ENCODE results near the gene WDFY2.
"Not testable (repeated sequence)": the region's sequence is repeated elsewhere in the genome, so short reads cannot be mapped to it uniquely, and the experiment has no call there.

The WDFY2 gene

DNA sequence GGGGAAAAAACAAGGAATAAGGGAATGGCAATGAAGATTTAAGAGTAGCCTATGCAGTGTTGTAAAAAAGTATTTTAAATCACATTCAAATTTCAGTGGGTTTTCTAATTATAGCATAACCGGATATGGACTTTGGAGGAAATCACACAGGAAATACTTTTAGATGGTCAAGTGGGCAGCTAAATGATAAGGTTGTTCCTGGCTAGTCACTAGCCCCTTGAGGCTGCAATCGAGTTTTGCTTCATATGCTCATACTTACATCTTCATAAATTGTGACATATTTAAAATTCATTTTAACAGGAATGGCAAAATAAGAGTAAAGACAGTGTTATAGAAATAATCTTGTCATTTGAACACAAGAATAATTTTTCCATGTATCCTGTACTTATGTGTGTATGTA, 88.9 kb downstream of the WDFY2 start:
- DNase-seq, result no peak

DNA sequence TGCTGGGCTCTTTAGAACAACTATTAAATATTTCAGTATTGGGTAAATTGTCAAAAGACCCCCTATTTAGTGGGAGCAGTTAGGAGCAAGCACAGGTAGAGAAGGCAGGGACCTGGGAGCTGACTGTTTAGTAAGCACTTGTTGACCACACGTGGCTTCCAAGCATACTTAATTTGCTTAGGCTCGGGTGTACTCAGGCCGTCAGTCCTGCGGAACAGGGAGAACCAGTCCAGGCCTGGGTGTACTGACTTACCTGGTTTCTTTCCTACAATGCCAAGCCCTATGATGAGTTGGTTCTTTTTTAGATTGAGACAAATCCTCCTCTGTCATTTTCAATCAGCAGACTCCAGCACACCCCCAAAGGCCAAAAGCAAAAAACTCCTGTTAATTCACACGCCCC, 90.0 kb downstream of the WDFY2 start:
- no peak for DNase-seq

DNA sequence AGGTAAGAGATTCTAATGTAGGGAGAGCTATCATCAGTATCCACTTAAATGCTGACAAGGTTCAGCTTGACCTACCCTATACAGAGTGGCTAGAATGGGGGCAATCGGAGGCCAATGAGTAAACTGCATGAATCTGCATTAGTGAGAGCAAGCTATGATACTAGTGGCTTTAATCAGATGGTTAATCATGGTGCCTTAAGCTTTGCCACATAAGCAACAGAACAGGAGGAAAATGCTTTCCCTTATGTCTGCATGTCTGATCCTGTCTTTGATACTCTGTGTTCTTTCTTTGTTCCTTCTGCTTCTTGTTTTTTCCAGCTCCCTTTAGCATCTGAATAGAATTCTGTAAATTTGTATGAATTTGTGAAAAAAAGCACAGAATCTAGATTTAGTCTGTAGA, 91.1 kb downstream of the WDFY2 start:
- DNase-seq, result no peak

DNA sequence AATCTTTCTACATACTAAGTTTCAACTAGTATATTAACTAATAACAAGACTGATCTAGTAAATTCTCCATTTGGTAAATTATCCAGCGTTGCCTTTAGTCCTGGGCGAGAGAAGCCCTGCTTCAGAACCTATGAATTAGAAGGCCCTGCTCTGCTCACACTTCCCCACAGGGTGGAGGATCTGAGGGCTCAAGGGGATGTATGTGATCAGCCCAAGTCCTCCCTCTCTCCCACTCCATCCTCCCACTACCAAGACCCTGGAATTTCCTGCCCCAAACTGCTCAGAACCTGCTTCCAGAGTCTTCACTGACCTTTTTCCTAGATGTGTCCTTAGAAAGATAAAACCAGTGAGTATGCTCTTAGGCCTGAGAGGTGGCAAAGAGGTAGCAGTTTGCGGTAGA, 91.6 kb downstream of the WDFY2 start:
- DNase-seq, result no peak

DNA sequence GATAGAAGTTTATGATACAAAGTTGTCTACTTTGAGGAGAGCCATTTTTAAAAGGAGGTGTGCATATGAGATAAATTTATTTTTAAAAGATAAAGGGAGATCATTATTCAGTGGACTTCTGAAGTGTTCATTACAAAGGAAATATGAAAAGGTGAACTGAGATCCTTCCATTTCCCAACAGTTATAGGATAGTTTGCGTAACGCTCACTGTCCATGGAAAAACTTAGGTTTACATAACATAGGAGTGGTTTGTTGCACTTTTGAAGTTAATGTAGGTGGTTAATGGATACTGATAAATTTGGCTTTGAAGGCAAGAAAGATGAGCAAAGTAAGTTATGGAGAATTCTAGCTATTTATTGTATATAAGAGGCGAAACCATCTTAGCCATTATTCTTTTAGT, 92.5 kb downstream of the WDFY2 start:
- DNase-seq, result no peak

DNA sequence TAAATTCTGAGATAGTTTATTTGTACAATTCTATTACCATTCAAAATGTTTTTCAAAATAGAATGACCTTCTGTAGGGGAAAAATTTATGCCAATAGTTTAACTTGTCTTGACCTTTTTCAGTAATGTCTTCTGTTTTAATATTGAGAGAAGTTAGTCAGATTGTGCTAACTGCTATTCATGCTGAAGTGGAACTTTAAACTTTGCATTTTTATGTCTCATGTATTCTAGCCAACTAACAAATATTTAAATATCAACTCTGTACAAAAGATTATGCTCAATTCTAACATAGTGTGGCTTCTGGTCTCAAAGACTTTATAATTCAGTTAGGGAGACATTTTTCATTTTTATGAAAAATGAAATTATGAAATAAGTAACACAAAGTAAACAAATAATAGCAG, 94.2 kb downstream of the WDFY2 start:
- no peak for DNase-seq

DNA sequence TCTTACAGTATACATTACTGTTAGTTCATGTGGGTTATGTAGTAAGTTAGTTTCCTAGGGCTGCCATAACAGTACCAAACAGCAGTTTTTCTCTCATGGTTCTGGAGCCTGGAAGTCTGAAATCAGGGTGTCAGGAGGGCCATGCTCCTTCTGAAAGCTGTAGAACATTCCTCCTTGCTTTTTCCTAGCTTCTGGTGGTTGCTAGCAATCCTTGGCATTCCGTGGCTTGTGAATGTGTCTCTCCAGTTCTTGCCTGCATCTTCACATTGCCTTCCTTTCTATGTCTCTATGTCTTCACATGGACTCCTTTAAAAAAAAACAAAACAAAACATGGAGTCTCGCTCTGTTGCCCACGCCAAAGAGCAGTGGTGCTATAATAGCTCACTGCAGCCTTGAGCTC, 95.4 kb downstream of the WDFY2 start:
- no peak for DNase-seq

DNA sequence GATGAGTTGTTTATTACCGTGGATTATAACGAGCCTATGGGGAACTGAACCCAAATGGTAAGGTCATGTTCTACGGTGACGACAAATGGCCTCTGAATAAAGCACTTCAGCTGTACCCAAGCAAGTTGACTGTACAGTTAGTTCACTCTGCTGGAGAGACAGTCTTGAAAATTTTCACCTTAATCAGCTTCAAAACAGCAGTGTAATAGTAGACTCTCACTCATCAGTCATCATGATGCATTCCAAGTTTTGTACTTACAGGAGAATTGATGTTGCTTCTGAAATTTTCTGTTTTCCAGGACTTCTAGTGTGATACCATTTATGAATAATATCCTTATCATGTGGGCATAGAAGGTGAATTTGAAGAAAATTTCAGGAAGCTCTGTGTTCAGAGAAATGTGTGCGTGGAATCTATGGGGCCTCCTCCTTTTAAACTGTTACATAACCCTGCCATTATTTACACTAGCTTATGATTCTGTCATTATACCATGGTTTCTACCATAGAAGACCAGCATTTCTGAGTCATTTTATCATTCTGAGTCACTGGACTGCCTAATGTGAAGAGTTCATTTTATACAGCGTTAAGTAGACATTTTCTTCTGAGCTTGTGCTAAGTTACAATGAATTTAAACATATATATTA, 96.9 kb downstream of the WDFY2 start:
- DNase-seq, result no peak

DNA sequence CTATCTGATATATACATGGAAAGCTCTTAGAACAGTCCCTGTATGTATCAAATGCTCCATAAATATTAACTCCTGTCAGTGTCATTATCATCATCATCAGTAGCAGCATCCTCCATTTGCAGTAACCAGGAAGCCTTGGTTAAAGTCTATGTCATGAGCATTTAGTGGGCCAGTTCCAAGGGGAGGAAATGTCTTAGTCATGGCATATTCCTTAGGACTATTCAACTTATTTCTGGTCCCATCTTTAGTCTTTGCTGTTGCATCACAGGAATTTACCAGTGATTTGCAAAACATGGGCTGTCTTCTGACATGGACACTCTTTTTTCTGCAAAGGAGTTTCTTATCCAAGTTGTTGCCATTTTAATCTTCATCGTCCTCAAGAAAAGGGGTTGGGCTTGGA, 98.4 kb downstream of the WDFY2 start:
- DNase-seq, result no peak

DNA sequence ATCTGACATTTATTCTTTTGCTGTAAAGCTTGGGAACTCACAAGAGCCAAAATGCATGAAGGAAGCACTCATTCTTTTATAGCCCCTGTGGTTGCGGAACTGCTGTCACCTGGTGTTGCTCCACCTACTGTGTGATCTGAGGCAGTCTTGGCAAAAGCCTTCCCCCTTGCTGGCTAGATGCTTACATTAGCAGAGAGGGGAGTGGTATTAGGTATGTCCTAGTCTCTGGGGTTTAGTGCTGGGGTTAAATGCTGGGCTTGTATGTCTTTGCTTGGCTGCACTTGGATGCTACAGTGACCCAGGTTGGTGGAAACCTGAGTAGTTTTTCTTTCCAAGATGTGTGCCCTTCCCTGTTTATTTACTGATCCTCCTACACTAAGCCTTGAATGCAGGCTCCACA, 99.3 kb downstream of the WDFY2 start:
- DNase-seq, result no peak

DNA sequence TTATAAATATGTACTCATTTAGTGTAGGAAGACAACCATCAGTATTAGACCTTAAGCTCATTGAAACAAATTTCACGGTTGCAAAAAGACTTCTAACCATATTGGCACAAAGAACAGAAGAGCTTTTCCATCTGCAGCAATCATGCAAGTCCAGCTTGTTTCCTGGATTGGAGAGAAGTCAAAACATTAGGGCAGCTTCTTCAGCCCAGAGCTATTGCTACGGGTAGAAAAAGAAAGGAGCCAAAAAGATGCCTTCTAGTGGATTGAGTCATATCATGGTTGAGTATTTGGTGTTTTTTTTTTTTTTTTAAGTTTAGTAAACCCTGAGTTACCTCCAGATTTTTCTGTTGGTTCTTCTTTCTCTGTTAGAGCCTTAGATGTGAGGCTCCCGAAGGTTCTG, 99.8 kb downstream of the WDFY2 start:
- no peak for DNase-seq

DNA sequence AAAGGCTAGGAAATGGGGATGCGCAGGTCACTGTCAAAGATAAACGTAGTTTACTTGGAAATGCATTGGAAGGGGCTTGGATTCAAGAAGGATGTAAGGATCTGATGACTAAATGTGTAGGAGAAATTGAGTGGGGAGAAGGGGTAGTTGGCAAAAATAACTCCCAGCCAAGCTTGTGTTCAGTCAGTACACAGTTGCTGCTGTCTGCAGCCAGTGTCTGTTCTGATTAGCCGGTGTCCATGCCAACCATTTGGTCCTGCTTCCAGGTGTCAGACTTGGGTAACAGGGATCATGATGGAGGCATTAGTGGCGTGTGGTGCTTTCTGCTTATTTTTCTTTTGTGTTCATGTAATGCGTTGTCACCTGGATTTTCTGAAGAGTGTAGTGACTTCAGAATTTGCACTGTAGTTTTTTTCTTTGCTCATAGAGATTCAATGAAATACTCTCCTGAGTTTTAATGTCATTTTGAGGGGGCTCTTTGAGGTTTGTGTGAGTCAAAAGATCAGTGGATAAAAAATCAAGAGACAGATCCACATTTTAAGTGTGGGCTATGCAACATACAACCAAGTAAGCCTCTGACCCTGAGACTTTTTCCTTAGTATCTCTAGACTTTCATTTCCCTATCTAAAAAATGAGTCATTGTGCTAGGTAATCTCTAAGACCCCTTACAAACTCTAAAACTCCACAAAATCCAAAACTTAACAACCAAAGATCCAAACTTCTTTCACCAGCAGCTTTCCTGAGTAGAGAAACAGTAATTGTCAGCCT, 103.9 kb downstream of the WDFY2 start:
- DNase-seq, result no peak

DNA sequence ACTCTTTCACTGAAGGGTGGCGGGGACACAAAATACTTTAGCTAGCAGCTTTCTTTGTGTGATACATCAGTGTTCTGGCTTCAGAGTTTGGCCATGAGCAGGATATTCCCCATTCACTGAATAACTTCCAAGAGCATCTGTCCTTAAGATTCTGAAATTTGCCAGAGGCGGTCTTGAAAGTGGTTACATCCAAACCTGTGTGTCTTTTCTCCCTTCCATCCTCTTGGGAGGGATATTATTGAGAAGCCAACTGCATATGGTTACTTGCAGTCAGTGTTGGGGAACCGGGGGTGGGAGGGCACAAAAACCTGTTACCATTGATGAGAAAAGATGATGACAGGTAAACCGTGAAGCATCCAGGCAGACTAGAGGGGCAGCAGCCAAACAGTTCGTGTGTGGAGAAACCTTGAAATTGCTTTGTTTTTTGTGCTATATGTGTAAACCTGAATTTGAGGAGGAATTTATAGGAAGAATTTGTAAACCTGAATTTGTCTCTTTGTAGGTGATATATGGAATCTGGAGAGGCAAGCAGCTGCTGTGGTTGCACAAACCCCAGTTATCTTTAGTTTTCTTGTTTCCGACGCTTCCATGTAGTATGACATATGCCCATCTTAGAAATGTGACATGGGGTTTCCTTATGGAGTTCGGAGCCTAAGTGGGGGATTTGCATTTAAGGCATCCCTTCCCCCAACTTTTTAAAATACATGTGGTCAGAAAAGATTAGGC, 104.8 kb downstream of the WDFY2 start:
- DNase-seq, result no peak

DNA sequence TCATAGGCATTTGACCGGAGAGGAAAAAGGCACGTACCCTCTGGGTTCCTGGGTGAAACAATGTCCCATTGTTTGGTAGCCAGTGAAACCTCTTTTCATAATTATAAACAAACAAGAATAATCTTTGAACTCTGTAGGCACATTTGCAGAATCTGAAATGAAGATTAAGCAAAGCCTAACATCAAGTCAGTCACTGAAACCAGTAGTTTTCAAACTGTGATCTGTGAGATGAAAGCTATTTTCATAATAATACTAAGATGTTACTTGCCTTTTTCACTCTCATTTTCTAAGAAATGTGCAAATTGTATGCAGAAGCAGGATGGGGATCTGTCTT, 105.4 kb downstream of the WDFY2 start:
- DNase-seq, result no peak

DNA sequence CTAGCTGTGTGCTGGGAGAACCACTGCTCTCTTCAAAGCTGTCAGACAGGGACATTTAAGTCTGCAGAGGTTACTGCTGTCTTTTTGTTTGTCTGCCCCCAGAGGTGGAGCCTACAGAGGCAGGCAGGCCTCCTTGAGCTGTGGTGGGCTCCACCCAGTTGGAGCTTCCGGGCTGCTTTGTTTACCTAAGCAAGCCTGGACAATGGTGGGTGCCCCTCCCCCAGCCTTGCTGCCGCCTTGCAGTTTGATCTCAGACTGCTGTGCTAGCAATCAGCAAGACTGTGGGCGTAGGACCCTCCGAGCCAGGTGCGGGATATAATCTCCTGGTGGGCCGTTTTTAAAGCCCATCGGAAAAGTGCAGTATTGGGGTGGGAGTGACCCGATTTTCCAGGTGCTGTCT, 111.4 kb downstream of the WDFY2 start:
- not testable (repeated sequence) for DNase-seq

DNA sequence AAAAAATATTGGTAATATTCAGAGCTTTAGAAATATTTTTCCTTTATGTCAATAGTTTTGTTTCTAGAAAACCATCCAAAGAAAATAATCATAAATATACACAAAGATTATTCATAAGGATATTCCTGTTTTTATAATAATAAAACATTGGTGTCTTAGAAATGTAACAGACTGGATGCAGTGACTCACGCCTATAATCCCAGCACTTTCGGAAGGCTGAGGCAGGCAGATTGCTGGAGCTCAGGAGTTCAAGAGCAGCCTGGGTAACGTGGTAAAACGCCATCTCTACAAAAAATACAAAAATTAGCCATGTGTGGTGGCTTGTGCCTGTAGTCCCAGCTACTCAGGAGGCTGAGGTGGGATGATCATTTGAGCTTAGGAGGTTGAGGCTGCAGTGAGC, 112.9 kb downstream of the WDFY2 start:
- DNase-seq, result no peak

DNA sequence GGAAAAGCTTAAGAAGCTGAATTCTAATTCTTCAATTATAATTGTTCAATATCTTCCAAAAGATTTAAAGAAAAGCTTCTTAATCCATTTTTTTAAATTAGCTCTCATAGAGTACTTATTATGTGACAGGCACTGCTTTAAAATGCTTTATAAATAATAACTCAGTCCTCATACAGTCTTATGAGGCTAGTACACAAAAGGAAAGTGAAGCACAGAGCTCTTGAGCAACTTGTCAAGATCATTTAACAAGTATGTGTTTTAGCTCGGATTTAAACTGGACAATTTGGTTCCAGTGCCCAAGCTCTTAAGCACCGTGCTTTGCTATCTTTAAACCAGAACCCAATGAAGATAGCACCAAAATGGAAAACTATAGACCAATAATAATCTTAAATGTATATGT, 113.6 kb downstream of the WDFY2 start:
- no peak for DNase-seq

DNA sequence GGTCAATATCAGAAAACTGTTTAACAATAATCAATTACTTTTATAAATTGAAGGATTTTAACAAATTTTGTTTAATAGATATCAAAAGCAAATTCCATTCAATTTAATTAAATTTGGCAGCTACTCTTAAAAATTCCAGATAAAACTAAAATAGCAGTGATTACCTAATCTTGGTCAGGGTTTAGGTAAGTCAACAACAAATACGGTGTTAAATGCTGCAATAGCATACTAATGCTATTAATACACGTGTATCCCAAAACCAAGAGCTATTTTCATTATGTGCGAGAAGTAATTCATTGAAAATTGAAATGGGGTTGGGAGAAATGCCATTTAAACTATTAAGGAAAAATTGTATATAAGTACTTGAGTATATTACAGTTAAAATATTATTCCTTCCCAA, 114.1 kb downstream of the WDFY2 start:
- no peak for DNase-seq

DNA sequence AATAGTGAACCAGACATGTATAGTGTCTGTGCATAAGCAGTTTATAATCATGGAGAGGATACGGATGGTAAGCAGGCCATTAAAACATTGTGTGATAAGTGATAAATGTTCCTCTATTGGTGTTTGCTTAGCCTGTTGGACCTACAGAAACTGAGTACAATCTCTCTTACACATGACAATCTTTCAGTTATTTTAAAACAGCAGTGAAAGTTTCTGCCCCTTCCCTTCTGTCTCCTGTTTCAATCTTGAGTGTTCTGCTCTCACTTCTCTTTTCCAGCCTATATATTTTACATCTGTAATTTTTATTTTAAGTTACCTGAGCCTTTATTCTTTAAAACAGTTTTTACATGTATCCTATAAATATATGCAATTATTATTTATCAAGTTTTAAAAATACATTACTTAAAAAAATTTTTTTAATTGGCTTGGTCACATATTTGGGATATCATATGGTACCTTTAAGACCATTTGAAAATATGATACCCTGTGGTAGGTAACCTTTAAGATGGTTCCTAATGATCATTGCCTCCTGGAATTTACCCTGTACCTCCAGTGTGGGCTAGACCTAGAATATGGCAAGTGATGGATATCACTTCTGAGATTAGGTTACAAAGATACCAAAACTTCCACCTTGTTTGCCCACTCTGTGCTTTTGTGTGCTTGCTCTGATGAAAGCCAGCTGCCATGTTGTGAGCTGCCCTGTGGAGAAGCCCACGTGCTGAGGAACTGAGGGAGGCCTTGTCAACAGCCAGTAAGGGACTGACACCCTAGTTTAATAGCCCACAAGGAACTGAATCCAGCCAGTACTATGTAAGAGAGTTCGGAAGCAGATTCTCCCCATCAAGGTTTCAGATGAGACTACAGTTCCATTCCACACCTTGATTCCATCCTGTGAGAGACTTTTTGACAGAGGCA, 120.4 kb downstream of the WDFY2 start:
- DNase-seq, result no peak

DNA sequence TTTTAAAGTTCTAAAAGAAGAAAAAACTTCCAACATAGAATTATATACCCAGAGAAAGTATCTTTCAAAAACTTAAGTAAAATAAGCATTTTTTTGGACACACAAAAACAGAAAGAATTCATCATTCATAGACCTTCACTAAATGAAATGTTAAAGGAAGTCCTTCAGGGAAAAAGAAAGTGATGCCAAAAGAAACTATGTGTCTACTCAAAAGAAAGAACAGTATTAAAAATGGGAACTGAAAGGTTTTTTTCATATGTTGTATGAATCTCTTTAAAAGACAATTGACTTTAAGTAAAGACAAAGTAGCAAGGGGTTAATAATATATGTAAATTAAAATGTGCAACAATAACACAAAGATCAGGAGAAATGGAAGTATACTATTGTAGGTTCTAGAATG, 123.2 kb downstream of the WDFY2 start:
- DNase-seq, result no peak

DNA sequence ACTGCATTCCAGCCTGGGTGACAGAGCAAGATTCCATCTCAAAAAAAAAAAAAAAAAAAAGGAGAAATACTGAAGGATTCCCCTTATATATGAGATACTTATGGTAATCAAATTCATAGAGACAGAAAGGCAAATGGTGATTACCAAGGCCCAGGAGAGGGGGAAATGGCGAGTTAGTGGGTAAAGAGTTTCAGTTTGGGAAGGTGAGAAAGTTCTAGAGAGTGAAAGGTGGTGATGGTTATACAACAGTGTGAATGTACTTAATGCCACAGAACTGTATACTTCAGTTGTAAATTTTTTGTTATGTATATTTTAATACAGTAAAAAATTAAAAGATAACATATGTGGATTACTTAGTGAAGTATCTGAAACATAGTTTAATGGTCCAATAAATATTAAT, 129.5 kb downstream of the WDFY2 start:
- no peak for DNase-seq

DNA sequence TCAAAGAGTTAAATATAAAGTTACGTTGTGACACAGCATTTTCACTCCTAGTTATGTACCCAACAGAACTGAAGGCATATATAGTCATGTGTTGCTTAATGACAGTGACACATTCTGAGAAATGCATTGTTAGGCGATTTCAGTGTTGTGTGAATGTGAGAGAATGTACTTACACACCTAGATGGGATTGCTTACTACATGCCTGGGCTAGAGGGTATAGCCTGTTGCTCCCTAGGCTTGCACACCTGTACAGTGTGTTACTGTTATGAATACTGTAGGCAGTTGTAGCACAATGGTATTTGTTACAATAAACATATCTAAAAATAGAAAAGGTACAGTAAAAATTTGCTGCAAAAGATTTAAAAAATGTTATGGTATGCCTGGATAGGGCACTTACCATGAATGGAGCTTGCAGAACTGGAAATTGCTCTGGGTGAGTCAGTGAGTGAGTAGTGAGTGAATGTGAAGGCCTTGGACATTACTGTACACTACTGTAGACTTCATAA, 130.5 kb downstream of the WDFY2 start:
- DNase-seq, result no peak

DNA sequence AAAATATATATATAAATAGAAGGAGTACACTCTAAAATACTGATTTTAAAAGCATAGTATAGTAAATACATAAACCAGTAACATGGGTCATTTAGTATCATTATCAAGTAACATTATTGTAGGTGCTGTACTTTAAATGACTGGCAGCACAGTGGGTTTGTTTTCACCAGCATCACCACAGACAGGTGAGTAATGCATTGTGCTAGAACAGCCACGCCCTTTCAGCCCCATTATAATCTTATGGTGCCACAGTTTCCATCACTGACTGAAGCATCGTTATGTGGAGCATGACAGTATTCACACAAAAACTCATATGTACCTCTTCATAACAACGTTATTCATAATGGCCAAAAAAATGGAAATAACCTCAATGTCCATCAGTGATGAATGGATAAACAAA, 131.4 kb downstream of the WDFY2 start:
- no peak for DNase-seq

All from SHP77 treated with DMSO at 0.1 percent for 48 hours (cell line).